Stimulated activated CD8-positive, alpha-beta memory T cell treated with anti-CD3 and anti-CD28 coated beads, Interleukin-4, amount 100 ng/mL, for 24 hours (primary cell): ENCODE data around the gene PDZRN4.

ENCODE experiments used
- DNase-seq: peaks from one replicate; pipeline ENCODE4 v3.0.0-alpha.2; 2020; ENCODE audit warnings: low read depth

Gene PDZRN4

GRCh38 chr12:41459111-41459905 is 271.2 kb downstream of the PDZRN4 start:
- DNase-seq = no peak

- no peak for DNase-seq
Measured at GRCh38 chr12:41459906-41460214, 271.7 kb downstream of the PDZRN4 start.

GRCh38 chr12:41460906-41461305 is 272.8 kb downstream of the PDZRN4 start:
- DNase-seq = no peak

- DNase-seq = no peak
Measured at GRCh38 chr12:41462312-41462711, 274.2 kb downstream of the PDZRN4 start.

GRCh38 chr12:41465526-41465925 is 277.4 kb downstream of the PDZRN4 start:
- no peak for DNase-seq

- no peak for DNase-seq
Measured at GRCh38 chr12:41466300-41466699, 278.2 kb downstream of the PDZRN4 start.

GRCh38 chr12:41466802-41467201 is 278.7 kb downstream of the PDZRN4 start:
- DNase-seq = no peak

- DNase-seq = no peak
Measured at GRCh38 chr12:41467591-41468325, 279.6 kb downstream of the PDZRN4 start.

GRCh38 chr12:41468341-41468740 is 280.2 kb downstream of the PDZRN4 start:
- no peak for DNase-seq

GRCh38 chr12:41468756-41469155 is 280.6 kb downstream of the PDZRN4 start:
- DNase-seq = no peak

GRCh38 chr12:41473441-41473840 is 285.3 kb downstream of the PDZRN4 start:
- no peak for DNase-seq

- no peak for DNase-seq
Measured at GRCh38 chr12:41474001-41474400, 285.9 kb downstream of the PDZRN4 start.

- no peak for DNase-seq
Measured at GRCh38 chr12:41476499-41477439, 288.6 kb downstream of the PDZRN4 start.

- DNase-seq = no peak
Measured at GRCh38 chr12:41479426-41479825, 291.3 kb downstream of the PDZRN4 start.

- DNase-seq = no peak
Measured at GRCh38 chr12:41485203-41485602, 297.1 kb downstream of the PDZRN4 start.

GRCh38 chr12:41486718-41487117 is 298.6 kb downstream of the PDZRN4 start:
- no peak for DNase-seq

GRCh38 chr12:41496009-41496408 is 307.9 kb downstream of the PDZRN4 start:
- no peak for DNase-seq

GRCh38 chr12:41497409-41497808 is 309.3 kb downstream of the PDZRN4 start:
- DNase-seq = no peak

GRCh38 chr12:41504976-41505375 is 316.9 kb downstream of the PDZRN4 start:
- DNase-seq = no peak

- DNase-seq = no peak
Measured at GRCh38 chr12:41507286-41507685, 319.2 kb downstream of the PDZRN4 start.

GRCh38 chr12:41509271-41510055 is 321.3 kb downstream of the PDZRN4 start:
- DNase-seq = no peak

GRCh38 chr12:41510470-41510869 is 322.4 kb downstream of the PDZRN4 start:
- no peak for DNase-seq
